Sigmoid colon (tissue), 4 donors: ENCODE results near the gene PRKCZ.

Experiments used
- CTCF ChIP-seq, 4 experiments: fragments of 450-650 bp in 3 of 4; fragments of 200-600 bp in 1 of 4; IDR thresholded peaks; one replicate each; pipeline ENCODE4 v1.5.1; 2016 to 2019; ENCODE audit warnings: antibody characterized with exemption in 4 of 4, mild to moderate bottlenecking in 3 of 4, moderate library complexity in 2 of 4
- EP300 ChIP-seq, 4 donors: sonication (generic); formaldehyde crosslinking; IDR thresholded peaks; one replicate each; pipeline ENCODE4 v1.6.1; 2017; ENCODE audit warnings: antibody characterized with exemption in 4 of 4
- POLR2A ChIP-seq, 2 donors: fragments of 450-650 bp; IDR thresholded peaks; one replicate each; pipeline ENCODE4 v1.6.1; 2016; ENCODE audit warnings: antibody characterized with exemption in 2 of 2, mild to moderate bottlenecking in 2 of 2, moderate library complexity in 2 of 2

GRCh38 chr1:2109581-2110021, 59.4 kb downstream of the PRKCZ start:
- TF ChIP-seq CTCF (IDR thresholded peaks at IDR 0.05) (no peak), POLR2A (IDR thresholded peaks at IDR 0.05) (no peak), EP300 (IDR thresholded peaks at IDR 0.05) (no peak)
